BLaER1 treated with 17β-estradiol and CSF1 and Interleukin-3, amounts not matched to agents 10 nM and 100 nM (cell line): Measurements from ENCODE around the gene ANK2.

Source experiments
- H3K27ac ChIP-seq, 11 experiments: shearing (Covaris generic); formaldehyde crosslinking; 2 replicates each; pipeline ENCODE4 v1.8.1; 2022
- H3K27me3 ChIP-seq, 11 experiments: shearing (Covaris generic); formaldehyde crosslinking; 2 replicates each; pipeline ENCODE4 v1.8.1; 2022
- H3K36me3 ChIP-seq, 11 experiments: shearing (Covaris generic); formaldehyde crosslinking; 2 replicates each; pipeline ENCODE4 v1.8.1; 2022
- H3K4me1 ChIP-seq, 10 experiments: shearing (Covaris generic); formaldehyde crosslinking; 2 replicates each; pipeline ENCODE4 v1.8.1; 2022
- H3K4me2 ChIP-seq, 11 experiments: shearing (Covaris generic); formaldehyde crosslinking; 2 replicates each; pipeline ENCODE4 v1.8.1; 2022
- H3K4me3 ChIP-seq, 10 experiments: shearing (Covaris generic); formaldehyde crosslinking; 2 replicates each; pipeline ENCODE4 v1.8.1; 2022
- H3K9ac ChIP-seq, 11 experiments: shearing (Covaris generic); formaldehyde crosslinking; 2 replicates each; pipeline ENCODE4 v1.8.1; 2022
- H3K9me3 ChIP-seq, 11 experiments: shearing (Covaris generic); formaldehyde crosslinking; replicated peaks in 1 of 11; 2 replicates each; pipeline ENCODE4 v1.8.1; 2022
- H4K20me1 ChIP-seq, 11 experiments: shearing (Covaris generic); formaldehyde crosslinking; 2 replicates each; pipeline ENCODE4 v1.8.1; 2022
- Cebpa-rat ChIP-seq, 11 experiments: shearing (Covaris generic); IDR thresholded peaks; 2 replicates each; pipeline ENCODE4 v1.8.1; 2022

ANK2 gene

GRCh38 chr4:113325876-113326615 lies 276.6 kb downstream of the ANK2 start:
- no peaks in the 10 kb centered on the region for H3K27me3 ChIP-seq
- no peaks in the 10 kb centered on the region for H3K4me1 ChIP-seq
- H3K9ac ChIP-seq = no peak overlapping the region
- no peak overlapping the region for H3K27ac ChIP-seq
- no peaks in the 10 kb centered on the region for H3K9me3 ChIP-seq
- no peak for TF ChIP-seq Cebpa-rat (IDR thresholded peaks at IDR 0.05)
- H3K36me3 ChIP-seq = no peaks in the 10 kb centered on the region
- H3K4me2 ChIP-seq = no peak overlapping the region
- no peak overlapping the region for H3K4me3 ChIP-seq
- H4K20me1 ChIP-seq = no peaks in the 10 kb centered on the region

- no peak for TF ChIP-seq Cebpa-rat (IDR thresholded peaks at IDR 0.05)
- no peaks in the 10 kb centered on the region for H3K4me1 ChIP-seq
- no peak overlapping the region for H3K9ac ChIP-seq
Measured at GRCh38 chr4:113327494-113327893, 278.0 kb downstream of the ANK2 start.

GRCh38 chr4:113328514-113328913 lies 279.1 kb downstream of the ANK2 start:
- no peaks in the 10 kb centered on the region for H3K4me1 ChIP-seq
- no peaks in the 10 kb centered on the region for H3K36me3 ChIP-seq
- no peaks in the 10 kb centered on the region for H3K9me3 ChIP-seq
- H3K4me3 ChIP-seq = no peak overlapping the region
- H3K27ac ChIP-seq = no peak overlapping the region
- H3K27me3 ChIP-seq = no peaks in the 10 kb centered on the region
- no peak for TF ChIP-seq Cebpa-rat (IDR thresholded peaks at IDR 0.05)
- H3K4me2 ChIP-seq = no peak overlapping the region
- no peaks in the 10 kb centered on the region for H4K20me1 ChIP-seq
- no peak overlapping the region for H3K9ac ChIP-seq

More at GRCh38 chr4:113327494-113327893, 278.0 kb downstream of the ANK2 start:
- Histone ChIP-seq H3K4me2 (no peak overlapping the region), H3K4me3 (no peak overlapping the region), H3K9me3 (no peaks in the 10 kb centered on the region), H3K36me3 (no peaks in the 10 kb centered on the region), H3K27ac (no peak overlapping the region), H4K20me1 (no peaks in the 10 kb centered on the region), H3K27me3 (no peaks in the 10 kb centered on the region)

GRCh38 chr4:113330200-113330599 lies 280.7 kb downstream of the ANK2 start:
- no peak overlapping the region for H3K4me2 ChIP-seq
- H3K9me3 ChIP-seq = no peaks in the 10 kb centered on the region
- no peak for TF ChIP-seq Cebpa-rat (IDR thresholded peaks at IDR 0.05)
- H3K4me1 ChIP-seq = no peaks in the 10 kb centered on the region
- H3K36me3 ChIP-seq = no peaks in the 10 kb centered on the region
- H3K27me3 ChIP-seq = no peaks in the 10 kb centered on the region
- no peaks in the 10 kb centered on the region for H4K20me1 ChIP-seq
- no peak overlapping the region for H3K27ac ChIP-seq
- no peak overlapping the region for H3K4me3 ChIP-seq
- no peak overlapping the region for H3K9ac ChIP-seq

GRCh38 chr4:113331811-113332210 lies 282.4 kb downstream of the ANK2 start:
- H3K4me2 ChIP-seq = no peak overlapping the region
- no peaks in the 10 kb centered on the region for H3K27me3 ChIP-seq
- no peak overlapping the region for H3K9ac ChIP-seq
- no peak for TF ChIP-seq Cebpa-rat (IDR thresholded peaks at IDR 0.05)
- no peaks in the 10 kb centered on the region for H3K9me3 ChIP-seq
- no peaks in the 10 kb centered on the region for H3K4me1 ChIP-seq
- H4K20me1 ChIP-seq = no peaks in the 10 kb centered on the region
- H3K4me3 ChIP-seq = no peak overlapping the region
- no peaks in the 10 kb centered on the region; a peak in 1 of 22 replicates for H3K36me3 ChIP-seq
- H3K27ac ChIP-seq = no peak overlapping the region

GRCh38 chr4:113332701-113333100 lies 283.2 kb downstream of the ANK2 start:
- H3K4me2 ChIP-seq = no peak overlapping the region
- no peaks in the 10 kb centered on the region for H3K9me3 ChIP-seq
- H3K9ac ChIP-seq = no peak overlapping the region
- no peaks in the 10 kb centered on the region for H3K4me1 ChIP-seq
- no peak overlapping the region for H3K27ac ChIP-seq
- H3K36me3 ChIP-seq = no peaks in the 10 kb centered on the region; a peak in 1 of 22 replicates
- no peak overlapping the region for H3K4me3 ChIP-seq
- no peaks in the 10 kb centered on the region for H4K20me1 ChIP-seq
- no peak for TF ChIP-seq Cebpa-rat (IDR thresholded peaks at IDR 0.05)
- H3K27me3 ChIP-seq = no peaks in the 10 kb centered on the region

- no peak overlapping the region for H3K27ac ChIP-seq
- no peak overlapping the region for H3K4me3 ChIP-seq
- no peak for TF ChIP-seq Cebpa-rat (IDR thresholded peaks at IDR 0.05)
- no peak overlapping the region for H3K9ac ChIP-seq
- no peaks in the 10 kb centered on the region for H4K20me1 ChIP-seq
- H3K36me3 ChIP-seq = no peaks in the 10 kb centered on the region; a peak in 1 of 22 replicates
- H3K4me1 ChIP-seq = no peaks in the 10 kb centered on the region
- no peak overlapping the region for H3K4me2 ChIP-seq
- no peaks in the 10 kb centered on the region for H3K9me3 ChIP-seq
- no peaks in the 10 kb centered on the region for H3K27me3 ChIP-seq
Measured at GRCh38 chr4:113335746-113336145, 286.3 kb downstream of the ANK2 start.

- H3K9me3 ChIP-seq = no peaks in the 10 kb centered on the region
- no peaks in the 10 kb centered on the region for H4K20me1 ChIP-seq
- no peaks in the 10 kb centered on the region for H3K27me3 ChIP-seq
- no peak overlapping the region for H3K4me2 ChIP-seq
- no peaks in the 10 kb centered on the region; a peak in 1 of 22 replicates for H3K36me3 ChIP-seq
- H3K9ac ChIP-seq = no peak overlapping the region
- no peaks in the 10 kb centered on the region for H3K4me1 ChIP-seq
- no peak overlapping the region for H3K4me3 ChIP-seq
- no peak for TF ChIP-seq Cebpa-rat (IDR thresholded peaks at IDR 0.05)
- H3K27ac ChIP-seq = no peak overlapping the region
Measured at GRCh38 chr4:113336556-113336955, 287.1 kb downstream of the ANK2 start.

- H3K9me3 ChIP-seq = no peaks in the 10 kb centered on the region
- H3K4me3 ChIP-seq = no peak overlapping the region
- H3K4me2 ChIP-seq = no peak overlapping the region
- no peak for TF ChIP-seq Cebpa-rat (IDR thresholded peaks at IDR 0.05)
- H3K27ac ChIP-seq = no peak overlapping the region
- no peaks in the 10 kb centered on the region for H3K4me1 ChIP-seq
- H3K36me3 ChIP-seq = peaks cover 0 to 6% (median 0%) of the 10 kb centered on the region in 11 experiments; a peak in 1 of 22 replicates
- no peaks in the 10 kb centered on the region for H4K20me1 ChIP-seq
- no peak overlapping the region for H3K9ac ChIP-seq
- H3K27me3 ChIP-seq = no peaks in the 10 kb centered on the region
Measured at GRCh38 chr4:113339430-113339813, 290.0 kb downstream of the ANK2 start.

GRCh38 chr4:113344100-113344499 lies 294.6 kb downstream of the ANK2 start:
- H3K4me1 ChIP-seq = peaks cover 0 to 5% (median under 1%) of the 10 kb centered on the region in 10 experiments; a peak in 7 of 20 replicates
- no peaks in the 10 kb centered on the region for H3K9me3 ChIP-seq
- no peak overlapping the region for H3K4me2 ChIP-seq
- H4K20me1 ChIP-seq = no peaks in the 10 kb centered on the region
- H3K27me3 ChIP-seq = peaks cover 0 to 9% (median 0%) of the 10 kb centered on the region in 11 experiments; a peak in 3 of 22 replicates
- no peak overlapping the region for H3K4me3 ChIP-seq
- no peak overlapping the region for H3K27ac ChIP-seq
- no peak for TF ChIP-seq Cebpa-rat (IDR thresholded peaks at IDR 0.05)
- no peak overlapping the region for H3K9ac ChIP-seq
- peaks cover 0 to 7% (median 0%) of the 10 kb centered on the region in 11 experiments; a peak in 1 of 22 replicates for H3K36me3 ChIP-seq
